GM12878 (cell line): ENCODE results near the gene TMEM168. TPM values are rescaled to one million over a fixed set of nuclear protein-coding genes. Genes with fewer than 3 reads are reported as not detected.

Source experiments
- BCL11A ChIP-seq: IDR thresholded peaks from 2 replicates; pipeline ENCODE4 v1.6.1; 2011; ENCODE audit warnings: low read depth, low read length
- CBX5 ChIP-seq: sonication (generic); IDR thresholded peaks from 2 replicates; pipeline ENCODE4 v1.6.1; 2016; ENCODE audit warnings: low read depth, moderate library complexity, mild to moderate bottlenecking, inconsistent platforms
- GATAD2B ChIP-seq: fragments of 450-650 bp; conservative IDR thresholded peaks from 2 replicates; pipeline ENCODE4 v1.6.1; 2017; ENCODE audit warnings: low read depth, mild to moderate bottlenecking, moderate library complexity
- IRF4 ChIP-seq: IDR thresholded peaks from 2 replicates; pipeline ENCODE4 v1.6.1; 2011; ENCODE audit warnings: low read depth, low read length
- KDM1A ChIP-seq: fragments of 200-600 bp; sonication (generic); IDR thresholded peaks from 2 replicates; pipeline ENCODE4 v1.6.1; 2016; ENCODE audit warnings: borderline replicate concordance
- MYB ChIP-seq: fragments of 150-350 bp; IDR thresholded peaks from 2 replicates; pipeline ENCODE4 v1.6.1; 2014; ENCODE audit warnings: mild to moderate bottlenecking, low read depth, low read length, borderline replicate concordance
- POLR2A ChIP-seq: IDR thresholded peaks from 2 replicates; pipeline ENCODE4 v1.6.1; 2011; ENCODE audit warnings: low read depth, mild to moderate bottlenecking, low read length
- RAD51 ChIP-seq: fragments of 450-650 bp; IDR thresholded peaks from 2 replicates; pipeline ENCODE4 v1.6.1; 2016; ENCODE audit warnings: moderate library complexity, mild to moderate bottlenecking, inconsistent platforms
- RBBP5 ChIP-seq: fragments of 200-600 bp; sonication (generic); conservative IDR thresholded peaks from 2 replicates; pipeline ENCODE4 v1.6.1; 2016
- SMARCA5 ChIP-seq: fragments of 450-650 bp; IDR thresholded peaks from 2 replicates; pipeline ENCODE4 v1.6.1; 2017; ENCODE audit warnings: mild to moderate bottlenecking
- SPI1 ChIP-seq: IDR thresholded peaks from 2 replicates; pipeline ENCODE4 v1.6.1; 2011; ENCODE audit warnings: low read depth, mild to moderate bottlenecking, low read length, moderate library complexity, borderline replicate concordance; ENCODE audit not compliant: insufficient read depth
- TAF1 ChIP-seq: IDR thresholded peaks from 2 replicates; pipeline ENCODE4 v1.6.1; 2011; ENCODE audit warnings: mild to moderate bottlenecking, low read depth, low read length, borderline replicate concordance
- TCF12 ChIP-seq: IDR thresholded peaks from 2 replicates; pipeline ENCODE4 v1.6.1; 2011; ENCODE audit warnings: low read depth, mild to moderate bottlenecking, low read length
- ZNF217 ChIP-seq: fragments of 450-650 bp; IDR thresholded peaks from 2 replicates; pipeline ENCODE4 v1.6.1; 2017; ENCODE audit warnings: antibody characterized with exemption, mild to moderate bottlenecking
- polyA plus RNA-seq, 11 experiments: library from polyadenylated mRNA; depleted of rRNA in 4 of 11; unstranded in 6 of 11; stranded (reverse) in 5 of 11; fragments of >200 nt; fragmentation: Nextera tagmentation in 4 of 11; fragmentation: Illumina TruSeq in 1 of 11; extraction: Ambion mirVana in 4 of 11; extraction: Trizol in 1 of 11; gene quantifications; 1 replicate in 1 of 11; 2 replicates in 10 of 11; pipeline versions ENCODE4 v1.2.1 to v1.2.3, GENCODE V29; 2011 to 2016; ENCODE audit warnings: inconsistent platforms in 2 of 11, missing spikeins in 2 of 11, low read depth in 1 of 11
- total RNA-seq, 4 experiments: library from RNA; depleted of rRNA in 3 of 4; stranded (reverse); fragments of >200 nt in 3 of 4; fragmentation: Illumina TruSeq in 1 of 4; extraction: Trizol in 1 of 4; gene quantifications; 2 replicates each; pipeline versions ENCODE4 v1.2.1 to v1.2.3, GENCODE V29; 2013 to 2021
- TF ChIP-seq, protein P1 (sequence below): fragments of 450-650 bp; IDR thresholded peaks from 2 replicates; pipeline ENCODE4 v1.6.1; 2017; ENCODE audit warnings: low read depth, mild to moderate bottlenecking, moderate library complexity
- TF ChIP-seq, protein P2 (sequence below): fragments of 450-650 bp; formaldehyde crosslinking; IDR thresholded peaks from 2 replicates; pipeline ENCODE4 v1.4.0; 2020; ENCODE audit warnings: mild to moderate bottlenecking, moderate library complexity
- TF ChIP-seq, protein P3 (sequence below): IDR thresholded peaks from 2 replicates; pipeline ENCODE4 v1.6.1; 2011; ENCODE audit warnings: borderline replicate concordance, low read depth, mild to moderate bottlenecking, moderate library complexity, low read length; ENCODE audit not compliant: insufficient read depth, poor library complexity, severe bottlenecking
- TF ChIP-seq, protein P4 (sequence below): IDR thresholded peaks from 2 replicates; pipeline ENCODE4 v1.6.1; 2012; ENCODE audit warnings: improper control_type of control experiment, low read depth, low read length; ENCODE audit not compliant: insufficient replicate concordance

TMEM168 gene
- total and polyA plus RNA-seq, 10 of the 15 experiments (the other 5 are each of a cell fraction or from before 2014, with no cell fraction given), result 9.1 to 44.2 (median 19.8) TPM

DNA sequence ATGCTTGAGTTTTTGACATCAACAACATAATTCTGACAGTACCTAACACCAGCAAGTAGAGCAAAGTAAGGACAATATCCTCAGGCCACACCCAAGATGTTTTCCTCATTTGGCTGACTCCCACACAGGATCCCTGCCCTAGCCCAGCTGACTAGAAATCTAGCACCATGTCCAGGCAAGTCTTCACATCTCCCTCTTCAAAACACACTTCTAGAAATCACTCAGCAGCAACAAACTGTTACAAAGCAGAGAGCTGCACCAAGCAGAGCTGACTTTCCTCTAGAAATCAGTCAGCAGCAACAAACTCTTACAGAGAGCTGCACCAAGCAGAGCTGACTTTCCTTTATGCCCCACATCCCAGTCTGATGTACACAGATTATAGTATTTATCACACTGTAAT is 7.7 kb downstream of the TMEM168 start (continued):
- TF ChIP-seq SPI1 (no peak), SMARCA5 (no peak), POLR2A (no peak), MYB (no peak), TAF1 (no peak), RAD51 (no peak), RBBP5 (no peak), KDM1A (no peak), GATAD2B (no peak), TCF12 (no peak), BCL11A (peak; percentile 25; the same call in 1 of the 2 replicates), IRF4 (peak; percentile 94), CBX5 (peak; percentile 94), ZNF217 (no peak)
- TF ChIP-seq, protein P1, sequence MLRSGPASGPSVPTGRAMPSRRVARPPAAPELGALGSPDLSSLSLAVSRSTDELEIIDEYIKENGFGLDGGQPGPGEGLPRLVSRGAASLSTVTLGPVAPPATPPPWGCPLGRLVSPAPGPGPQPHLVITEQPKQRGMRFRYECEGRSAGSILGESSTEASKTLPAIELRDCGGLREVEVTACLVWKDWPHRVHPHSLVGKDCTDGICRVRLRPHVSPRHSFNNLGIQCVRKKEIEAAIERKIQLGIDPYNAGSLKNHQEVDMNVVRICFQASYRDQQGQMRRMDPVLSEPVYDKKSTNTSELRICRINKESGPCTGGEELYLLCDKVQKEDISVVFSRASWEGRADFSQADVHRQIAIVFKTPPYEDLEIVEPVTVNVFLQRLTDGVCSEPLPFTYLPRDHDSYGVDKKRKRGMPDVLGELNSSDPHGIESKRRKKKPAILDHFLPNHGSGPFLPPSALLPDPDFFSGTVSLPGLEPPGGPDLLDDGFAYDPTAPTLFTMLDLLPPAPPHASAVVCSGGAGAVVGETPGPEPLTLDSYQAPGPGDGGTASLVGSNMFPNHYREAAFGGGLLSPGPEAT, result no peak; the same call in 1 of the 2 replicates
- TF ChIP-seq, protein P2, sequence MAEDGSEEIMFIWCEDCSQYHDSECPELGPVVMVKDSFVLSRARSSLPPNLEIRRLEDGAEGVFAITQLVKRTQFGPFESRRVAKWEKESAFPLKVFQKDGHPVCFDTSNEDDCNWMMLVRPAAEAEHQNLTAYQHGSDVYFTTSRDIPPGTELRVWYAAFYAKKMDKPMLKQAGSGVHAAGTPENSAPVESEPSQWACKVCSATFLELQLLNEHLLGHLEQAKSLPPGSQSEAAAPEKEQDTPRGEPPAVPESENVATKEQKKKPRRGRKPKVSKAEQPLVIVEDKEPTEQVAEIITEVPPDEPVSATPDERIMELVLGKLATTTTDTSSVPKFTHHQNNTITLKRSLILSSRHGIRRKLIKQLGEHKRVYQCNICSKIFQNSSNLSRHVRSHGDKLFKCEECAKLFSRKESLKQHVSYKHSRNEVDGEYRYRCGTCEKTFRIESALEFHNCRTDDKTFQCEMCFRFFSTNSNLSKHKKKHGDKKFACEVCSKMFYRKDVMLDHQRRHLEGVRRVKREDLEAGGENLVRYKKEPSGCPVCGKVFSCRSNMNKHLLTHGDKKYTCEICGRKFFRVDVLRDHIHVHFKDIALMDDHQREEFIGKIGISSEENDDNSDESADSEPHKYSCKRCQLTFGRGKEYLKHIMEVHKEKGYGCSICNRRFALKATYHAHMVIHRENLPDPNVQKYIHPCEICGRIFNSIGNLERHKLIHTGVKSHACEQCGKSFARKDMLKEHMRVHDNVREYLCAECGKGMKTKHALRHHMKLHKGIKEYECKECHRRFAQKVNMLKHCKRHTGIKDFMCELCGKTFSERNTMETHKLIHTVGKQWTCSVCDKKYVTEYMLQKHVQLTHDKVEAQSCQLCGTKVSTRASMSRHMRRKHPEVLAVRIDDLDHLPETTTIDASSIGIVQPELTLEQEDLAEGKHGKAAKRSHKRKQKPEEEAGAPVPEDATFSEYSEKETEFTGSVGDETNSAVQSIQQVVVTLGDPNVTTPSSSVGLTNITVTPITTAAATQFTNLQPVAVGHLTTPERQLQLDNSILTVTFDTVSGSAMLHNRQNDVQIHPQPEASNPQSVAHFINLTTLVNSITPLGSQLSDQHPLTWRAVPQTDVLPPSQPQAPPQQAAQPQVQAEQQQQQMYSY (CRISPR knock-in tag), result no peak
- TF ChIP-seq, protein P3, sequence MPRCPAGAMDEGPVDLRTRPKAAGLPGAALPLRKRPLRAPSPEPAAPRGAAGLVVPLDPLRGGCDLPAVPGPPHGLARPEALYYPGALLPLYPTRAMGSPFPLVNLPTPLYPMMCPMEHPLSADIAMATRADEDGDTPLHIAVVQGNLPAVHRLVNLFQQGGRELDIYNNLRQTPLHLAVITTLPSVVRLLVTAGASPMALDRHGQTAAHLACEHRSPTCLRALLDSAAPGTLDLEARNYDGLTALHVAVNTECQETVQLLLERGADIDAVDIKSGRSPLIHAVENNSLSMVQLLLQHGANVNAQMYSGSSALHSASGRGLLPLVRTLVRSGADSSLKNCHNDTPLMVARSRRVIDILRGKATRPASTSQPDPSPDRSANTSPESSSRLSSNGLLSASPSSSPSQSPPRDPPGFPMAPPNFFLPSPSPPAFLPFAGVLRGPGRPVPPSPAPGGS, result peak; percentile 53
- TF ChIP-seq, protein P4, sequence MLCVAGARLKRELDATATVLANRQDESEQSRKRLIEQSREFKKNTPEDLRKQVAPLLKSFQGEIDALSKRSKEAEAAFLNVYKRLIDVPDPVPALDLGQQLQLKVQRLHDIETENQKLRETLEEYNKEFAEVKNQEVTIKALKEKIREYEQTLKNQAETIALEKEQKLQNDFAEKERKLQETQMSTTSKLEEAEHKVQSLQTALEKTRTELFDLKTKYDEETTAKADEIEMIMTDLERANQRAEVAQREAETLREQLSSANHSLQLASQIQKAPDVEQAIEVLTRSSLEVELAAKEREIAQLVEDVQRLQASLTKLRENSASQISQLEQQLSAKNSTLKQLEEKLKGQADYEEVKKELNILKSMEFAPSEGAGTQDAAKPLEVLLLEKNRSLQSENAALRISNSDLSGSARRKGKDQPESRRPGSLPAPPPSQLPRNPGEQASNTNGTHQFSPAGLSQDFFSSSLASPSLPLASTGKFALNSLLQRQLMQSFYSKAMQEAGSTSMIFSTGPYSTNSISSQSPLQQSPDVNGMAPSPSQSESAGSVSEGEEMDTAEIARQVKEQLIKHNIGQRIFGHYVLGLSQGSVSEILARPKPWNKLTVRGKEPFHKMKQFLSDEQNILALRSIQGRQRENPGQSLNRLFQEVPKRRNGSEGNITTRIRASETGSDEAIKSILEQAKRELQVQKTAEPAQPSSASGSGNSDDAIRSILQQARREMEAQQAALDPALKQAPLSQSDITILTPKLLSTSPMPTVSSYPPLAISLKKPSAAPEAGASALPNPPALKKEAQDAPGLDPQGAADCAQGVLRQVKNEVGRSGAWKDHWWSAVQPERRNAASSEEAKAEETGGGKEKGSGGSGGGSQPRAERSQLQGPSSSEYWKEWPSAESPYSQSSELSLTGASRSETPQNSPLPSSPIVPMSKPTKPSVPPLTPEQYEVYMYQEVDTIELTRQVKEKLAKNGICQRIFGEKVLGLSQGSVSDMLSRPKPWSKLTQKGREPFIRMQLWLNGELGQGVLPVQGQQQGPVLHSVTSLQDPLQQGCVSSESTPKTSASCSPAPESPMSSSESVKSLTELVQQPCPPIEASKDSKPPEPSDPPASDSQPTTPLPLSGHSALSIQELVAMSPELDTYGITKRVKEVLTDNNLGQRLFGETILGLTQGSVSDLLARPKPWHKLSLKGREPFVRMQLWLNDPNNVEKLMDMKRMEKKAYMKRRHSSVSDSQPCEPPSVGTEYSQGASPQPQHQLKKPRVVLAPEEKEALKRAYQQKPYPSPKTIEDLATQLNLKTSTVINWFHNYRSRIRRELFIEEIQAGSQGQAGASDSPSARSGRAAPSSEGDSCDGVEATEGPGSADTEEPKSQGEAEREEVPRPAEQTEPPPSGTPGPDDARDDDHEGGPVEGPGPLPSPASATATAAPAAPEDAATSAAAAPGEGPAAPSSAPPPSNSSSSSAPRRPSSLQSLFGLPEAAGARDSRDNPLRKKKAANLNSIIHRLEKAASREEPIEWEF, result no peak
